ENCODE measurements around the gene CDC42BPG. TPM values are rescaled to one million over a fixed set of nuclear protein-coding genes. Genes with fewer than 3 reads are reported as not detected.
"Not testable (repeated sequence)": the region's sequence is repeated elsewhere in the genome, so short reads cannot be mapped to it uniquely, and the experiment has no call there.

The CDC42BPG gene
- polyA plus RNA-seq, 1 donor, result 0.91 TPM

GRCh38 chr11:64834723-64835615 lies 9.5 kb downstream of the CDC42BPG start:
- no peak for DNase-seq (ENCODE audit: low read depth)

GRCh38 chr11:64834031-64834722 lies 10.3 kb downstream of the CDC42BPG start:
- no peak for DNase-seq (ENCODE audit: low read depth)

GRCh38 chr11:64833509-64833908 lies 10.9 kb downstream of the CDC42BPG start:
- no peak for DNase-seq (ENCODE audit: low read depth)

GRCh38 chr11:64833198-64833502 lies 11.3 kb downstream of the CDC42BPG start:
- no peak for DNase-seq (ENCODE audit: low read depth)

GRCh38 chr11:64832467-64833197 lies 11.8 kb downstream of the CDC42BPG start:
- no peak for DNase-seq (ENCODE audit: low read depth)

- DNase-seq (ENCODE audit: low read depth), result no peak
These were observed 13.0 kb downstream of the CDC42BPG start for GRCh38 chr11:64831411-64831891.

GRCh38 chr11:64829536-64830251 lies 14.8 kb downstream of the CDC42BPG start:
- DNase-seq (ENCODE audit: low read depth), result no peak

- DNase-seq (ENCODE audit: low read depth), result no peak
These were observed 17.0 kb downstream of the CDC42BPG start for GRCh38 chr11:64827451-64827839.

GRCh38 chr11:64826578-64827450 lies 17.6 kb downstream of the CDC42BPG start:
- no peak for DNase-seq (ENCODE audit: low read depth)

GRCh38 chr11:64826062-64826461 lies 18.4 kb downstream of the CDC42BPG start:
- DNase-seq (ENCODE audit: low read depth), result no peak

GRCh38 chr11:64823568-64824119 lies 20.8 kb downstream of the CDC42BPG start:
- DNase-seq (ENCODE audit: low read depth), result no peak

- no peak for DNase-seq (ENCODE audit: low read depth)
These were observed 27.0 kb downstream of the CDC42BPG start for GRCh38 chr11:64817476-64817875.

- DNase-seq (ENCODE audit: low read depth), result not testable (repeated sequence)
These were observed 29.0 kb downstream of the CDC42BPG start for GRCh38 chr11:64815433-64815832.

GRCh38 chr11:64814712-64815187 lies 29.7 kb downstream of the CDC42BPG start:
- DNase-seq (ENCODE audit: low read depth), result no peak

GRCh38 chr11:64813826-64814225 lies 30.6 kb downstream of the CDC42BPG start:
- DNase-seq (ENCODE audit: low read depth), result no peak

- DNase-seq (ENCODE audit: low read depth), result no peak
These were observed 33.6 kb downstream of the CDC42BPG start for GRCh38 chr11:64810891-64811272.

GRCh38 chr11:64810271-64810890 lies 34.1 kb downstream of the CDC42BPG start, which contains the start of gene MEN1:
Gene MEN1, minus strand, starts transcription at chr11:64810551. Its CDS starts 442 bp downstream, at chr11:64810109.
- DNase-seq (ENCODE audit: low read depth), result peak; percentile 77

GRCh38 chr11:64809781-64810241 lies 34.6 kb downstream of the CDC42BPG start:
- no peak for DNase-seq (ENCODE audit: low read depth)

- DNase-seq (ENCODE audit: low read depth), result no peak
These were observed 39.0 kb downstream of the CDC42BPG start for GRCh38 chr11:64805481-64805880.

Data from forelimb muscle (tissue), 1 donor.